ENCODE data around the gene KRTAP12-2. TPM values are rescaled to one million over a fixed set of nuclear protein-coding genes. Genes with fewer than 3 reads are reported as not detected.
A peak's percentile ranks its signal among the peaks of the same experiment; 100 is the strongest.

Gene KRTAP12-2
- total and polyA plus RNA-seq, 4 donors = not detected

- Histone ChIP-seq H3K4me1 (ENCODE audit: control insufficient read depth in 4 of 4, insufficient read depth in 4 of 4, low read length in 3 of 4) (peaks cover 2 to 11% (median 6%) of the 10 kb centered on the region in 4 donors), H3K27me3 (ENCODE audit: control insufficient read depth in 4 of 4, insufficient read depth in 4 of 4, low read length in 3 of 4) (peaks cover 4 to 36% (median 14%) of the 10 kb centered on the region in 4 donors), H3K27ac (ENCODE audit: low read depth in 1 of 2, low read length in 2 of 2) (no peak overlapping the region), H3K36me3 (ENCODE audit: control insufficient read depth in 4 of 4, insufficient read depth in 3 of 4, low read depth in 1 of 4, low read length in 3 of 4) (no peaks in the 10 kb centered on the region), H3K4me3 (ENCODE audit: low read depth in 1 of 3, low read length in 3 of 3) (no peak overlapping the region), H3K9me3 (ENCODE audit: control insufficient read depth in 4 of 4, low read length in 3 of 4) (no peaks in the 10 kb centered on the region), H3K9ac (ENCODE audit: low read depth in 1 of 2, low read length in 2 of 2) (no peak overlapping the region)
- TF ChIP-seq NR2F2 (IDR thresholded peaks at IDR 0.05) = no peak
- no peak for TF ChIP-seq FOXA1 (IDR thresholded peaks at IDR 0.05)
- TF ChIP-seq HNF4A (conservative IDR thresholded peaks at IDR 0.05) = no peak
- no peak for TF ChIP-seq TAF1 (conservative IDR thresholded peaks at IDR 0.05)
- no peak for TF ChIP-seq CTCF (IDR thresholded peaks at IDR 0.05; ENCODE audit: low read depth, low read length, missing input control)
- TF ChIP-seq REST (IDR thresholded peaks at IDR 0.05) = no peak
- TF ChIP-seq RAD21 (IDR thresholded peaks at IDR 0.05) = no peak
- TF ChIP-seq RXRA (IDR thresholded peaks at IDR 0.05) = no peak
- no peak for TF ChIP-seq HNF4G (IDR thresholded peaks at IDR 0.05)
- TF ChIP-seq FOXA2 (IDR thresholded peaks at IDR 0.05) = no peak
- TF ChIP-seq JUND (IDR thresholded peaks at IDR 0.05) = no peak
- 4% methylated on average over 17 of the region's 17 CpGs for WGBS
- peak; percentile 25 for DNase-seq (ENCODE audit: low spot score)
Measured at GRCh38 chr21:44710294-44710665, 43.6 kb upstream of the KRTAP12-2 start.

- Histone ChIP-seq H3K36me3 (ENCODE audit: control insufficient read depth in 4 of 4, insufficient read depth in 3 of 4, low read depth in 1 of 4, low read length in 3 of 4) (no peaks in the 10 kb centered on the region), H3K27me3 (ENCODE audit: control insufficient read depth in 4 of 4, insufficient read depth in 4 of 4, low read length in 3 of 4) (peaks cover 4 to 36% (median 13%) of the 10 kb centered on the region in 4 donors)
- 6% methylated on average over 45 of the region's 45 CpGs for WGBS
Measured at GRCh38 chr21:44709426-44710293, 42.9 kb upstream of the KRTAP12-2 start.

More at GRCh38 chr21:44709426-44710293, 42.9 kb upstream of the KRTAP12-2 start:
- H3K9ac ChIP-seq (ENCODE audit: low read depth in 1 of 2, low read length in 2 of 2) = no peak overlapping the region
- no peak overlapping the region for H3K4me3 ChIP-seq (ENCODE audit: low read depth in 1 of 3, low read length in 3 of 3)
- H3K27ac ChIP-seq (ENCODE audit: low read depth in 1 of 2, low read length in 2 of 2) = no peak overlapping the region
- H3K4me1 ChIP-seq (ENCODE audit: control insufficient read depth in 4 of 4, insufficient read depth in 4 of 4, low read length in 3 of 4) = peaks cover 2 to 11% (median 6%) of the 10 kb centered on the region in 4 donors
- peak; percentile 30 for DNase-seq (ENCODE audit: low spot score)
- H3K9me3 ChIP-seq (ENCODE audit: control insufficient read depth in 4 of 4, low read length in 3 of 4) = no peaks in the 10 kb centered on the region
- no peak for TF ChIP-seq GABPA (IDR thresholded peaks at IDR 0.05 in 1 of 2, conservative IDR thresholded peaks at IDR 0.05 in 1 of 2)
- TF ChIP-seq, protein P1, sequence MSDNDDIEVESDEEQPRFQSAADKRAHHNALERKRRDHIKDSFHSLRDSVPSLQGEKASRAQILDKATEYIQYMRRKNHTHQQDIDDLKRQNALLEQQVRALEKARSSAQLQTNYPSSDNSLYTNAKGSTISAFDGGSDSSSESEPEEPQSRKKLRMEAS (IDR thresholded peaks at IDR 0.05) = no peak

All from liver (tissue), 9 donors.